ENCODE data around the gene SMPDL3B.
A peak's percentile ranks its signal among the peaks of the same experiment; 100 is the strongest.

The SMPDL3B gene

DNA sequence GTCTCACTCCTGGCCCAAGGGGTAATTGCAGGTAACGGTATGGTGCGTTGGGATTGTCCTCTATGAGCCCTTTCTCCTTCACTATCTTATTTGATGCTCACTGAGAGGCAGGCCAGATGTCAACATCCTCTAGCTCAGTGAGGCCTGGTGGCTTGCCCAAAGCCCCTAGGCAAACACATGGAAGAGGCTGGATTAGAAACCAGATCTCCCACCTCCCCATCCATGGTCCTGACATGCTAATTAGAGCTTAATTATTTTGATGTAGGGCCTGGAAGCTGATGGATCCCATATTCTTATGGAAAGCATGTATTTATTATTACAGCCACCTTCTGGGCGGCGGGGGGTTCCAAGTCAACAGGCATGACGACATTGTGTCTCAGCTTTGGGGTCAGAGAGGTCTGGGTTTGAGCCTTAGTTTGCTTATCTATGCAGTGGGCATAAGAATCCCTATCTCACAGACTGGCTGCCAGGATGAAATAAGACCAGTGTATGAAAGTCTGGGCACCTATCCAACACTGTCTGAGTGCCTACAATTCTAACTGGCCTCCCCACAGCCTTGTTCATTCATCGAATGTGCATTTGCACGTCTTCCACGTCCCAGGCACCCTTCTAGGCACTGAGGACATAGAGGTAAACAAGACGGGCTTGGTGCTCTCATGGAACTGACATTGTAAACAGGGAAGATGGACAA lies 6.2 kb downstream of the SMPDL3B start:
- DNase-seq (ENCODE audit: low read depth, low spot score), result no peak

DNA sequence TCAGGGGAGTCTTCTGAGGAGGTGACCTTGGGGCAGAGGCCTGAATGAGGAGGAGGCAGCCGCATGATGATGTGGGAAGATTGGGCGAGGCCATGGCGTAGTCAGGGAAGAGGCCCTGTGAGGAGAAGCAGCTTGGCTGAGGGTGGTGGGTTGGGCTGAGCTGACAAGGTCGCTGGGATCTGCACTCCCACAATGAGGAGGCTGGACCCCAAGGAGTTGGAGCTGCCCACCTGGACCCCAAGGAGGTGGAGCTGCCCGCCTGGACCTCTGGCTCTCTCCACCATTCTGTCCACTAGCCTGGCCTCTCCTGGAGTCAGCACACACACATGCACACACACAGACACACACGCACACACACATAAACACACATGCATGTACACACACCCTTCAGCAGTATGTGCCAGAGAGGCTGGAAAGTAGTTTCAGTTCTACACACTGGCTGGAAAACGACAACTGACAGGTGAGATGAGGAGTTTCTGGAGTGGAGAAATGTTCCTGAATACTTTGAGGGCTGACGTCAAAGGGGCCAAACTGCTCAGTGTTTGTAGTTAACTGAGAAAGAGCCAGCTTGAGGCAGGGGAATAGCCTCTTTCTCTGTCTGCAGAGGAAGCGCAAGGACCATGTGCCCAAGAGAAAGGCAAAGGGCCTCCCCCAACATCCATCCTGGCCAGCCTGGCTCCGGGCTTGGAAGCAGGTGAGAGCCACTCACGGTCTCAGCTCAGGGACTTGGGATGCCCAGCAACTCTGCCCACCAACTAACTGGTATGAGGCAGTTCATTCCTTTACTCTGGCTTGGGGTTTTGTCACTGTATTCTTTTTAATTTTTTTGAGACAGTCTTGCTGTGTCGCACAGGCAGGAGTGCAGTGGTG lies 7.1 kb downstream of the SMPDL3B start:
- no peak for DNase-seq (ENCODE audit: low read depth, low spot score)

DNA sequence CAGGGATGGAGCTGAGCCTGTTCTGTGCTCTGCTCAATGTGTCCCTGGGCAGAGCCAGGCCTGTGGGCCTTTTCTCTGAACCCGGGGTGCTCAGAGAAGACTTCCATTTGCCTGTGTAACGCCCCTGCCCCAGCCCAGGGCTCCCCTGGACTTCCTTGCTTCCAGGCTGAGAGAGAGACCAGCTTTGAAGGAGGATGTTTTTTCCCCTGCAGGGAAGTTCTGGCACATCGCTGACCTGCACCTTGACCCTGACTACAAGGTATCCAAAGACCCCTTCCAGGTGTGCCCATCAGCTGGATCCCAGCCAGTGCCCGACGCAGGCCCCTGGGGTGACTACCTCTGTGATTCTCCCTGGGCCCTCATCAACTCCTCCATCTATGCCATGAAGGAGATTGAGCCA lies 10.2 kb downstream of the SMPDL3B start:
- DNase-seq (ENCODE audit: low read depth, low spot score), result no peak

DNA sequence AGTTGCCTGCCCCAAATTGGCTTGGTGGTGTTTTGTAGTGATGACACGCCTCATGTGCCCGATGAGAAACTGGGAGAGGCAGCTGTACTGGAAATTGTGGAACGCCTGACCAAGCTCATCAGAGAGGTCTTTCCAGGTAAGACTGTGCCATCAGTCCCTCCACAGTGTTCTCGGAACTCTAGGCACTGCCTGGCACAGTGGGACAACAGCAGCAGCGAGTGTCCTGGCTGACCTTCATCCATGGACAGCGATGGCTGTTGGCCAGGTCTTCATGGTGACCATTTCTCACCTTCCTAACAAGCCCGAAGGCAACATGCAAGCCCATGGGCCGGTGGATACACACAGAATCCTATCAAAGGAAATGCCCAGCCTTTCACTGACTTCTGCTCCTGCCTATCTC lies 14.2 kb downstream of the SMPDL3B start:
- DNase-seq (ENCODE audit: low read depth, low spot score), result no peak

DNA sequence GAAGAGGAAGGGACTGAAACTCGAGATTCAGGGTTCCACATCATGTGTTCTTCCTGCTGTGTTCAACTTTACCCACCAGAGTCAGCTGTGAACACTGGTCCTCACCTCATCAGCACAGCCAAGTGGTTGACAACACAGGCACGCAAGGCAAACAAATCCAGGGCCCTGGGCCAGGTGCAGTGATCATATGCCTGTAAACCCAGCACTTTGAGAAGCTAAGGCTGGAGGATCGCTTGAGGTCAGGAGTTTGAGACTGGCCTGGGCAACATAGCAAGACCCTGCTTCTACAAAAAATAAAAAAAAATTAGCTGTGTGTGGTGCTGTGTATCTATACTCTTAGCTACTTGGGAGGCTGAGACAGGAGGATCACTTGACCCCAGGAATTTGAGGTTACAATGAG lies 16.6 kb downstream of the SMPDL3B start:
- no peak for DNase-seq (ENCODE audit: low read depth, low spot score)

DNA sequence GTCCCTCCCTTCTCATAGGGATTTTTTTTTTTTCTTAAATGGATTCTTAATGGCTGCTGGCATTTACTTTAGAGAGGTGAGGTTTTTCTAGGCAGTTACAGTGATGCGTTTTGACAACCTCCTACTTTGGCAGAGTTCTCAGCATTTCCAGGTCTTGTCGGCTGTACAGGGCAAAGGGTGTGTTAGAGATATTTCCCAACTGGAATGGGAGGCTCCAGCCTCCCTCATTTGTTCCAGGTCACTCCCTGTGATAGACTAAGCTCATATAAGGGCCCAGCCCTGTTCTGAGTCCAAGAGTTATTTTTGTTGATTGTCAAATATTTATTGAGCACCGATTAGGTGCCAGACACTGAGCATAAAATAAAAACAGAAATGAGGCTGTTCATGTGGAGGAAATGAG lies 17.3 kb downstream of the SMPDL3B start:
- no peak for DNase-seq (ENCODE audit: low read depth, low spot score)

DNA sequence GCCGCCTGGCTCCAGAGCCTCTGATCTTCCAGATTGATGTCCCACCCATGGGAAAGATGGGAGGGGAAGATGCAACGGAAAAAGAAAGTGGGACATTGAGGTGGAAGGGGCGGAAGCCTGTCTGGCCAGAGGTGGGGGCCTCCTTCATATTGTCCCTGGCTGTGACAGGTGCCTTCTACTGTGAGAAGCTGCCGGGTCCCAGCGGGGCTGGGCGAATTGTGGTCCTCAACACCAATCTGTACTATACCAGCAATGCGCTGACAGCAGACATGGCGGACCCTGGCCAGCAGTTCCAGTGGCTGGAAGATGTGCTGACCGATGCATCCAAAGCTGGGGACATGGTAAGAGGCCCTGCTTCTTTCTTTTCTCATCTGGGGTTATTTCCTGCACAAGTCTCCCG lies 19.4 kb downstream of the SMPDL3B start:
- DNase-seq (ENCODE audit: low read depth, low spot score), result no peak

DNA sequence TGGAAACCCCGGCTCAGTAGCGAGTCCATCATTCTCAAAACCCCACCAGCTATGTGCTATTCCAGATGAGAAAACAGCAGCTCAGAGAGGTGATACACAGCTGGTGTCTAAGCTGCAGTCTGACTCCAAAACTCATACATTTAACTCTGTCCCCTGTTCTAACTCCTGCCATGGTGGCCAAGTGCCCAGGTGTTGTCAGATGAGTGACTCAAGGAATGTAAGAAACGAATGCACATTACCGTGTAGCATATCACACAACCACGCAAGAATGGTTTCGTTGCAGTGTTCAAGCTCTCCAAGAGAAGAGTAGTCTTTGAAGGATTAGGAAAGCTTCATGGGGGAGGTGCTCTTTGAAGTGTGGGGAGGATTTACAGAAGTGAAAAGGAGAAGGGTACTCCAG lies 20.3 kb downstream of the SMPDL3B start:
- DNase-seq (ENCODE audit: low read depth, low spot score), result no peak

DNA sequence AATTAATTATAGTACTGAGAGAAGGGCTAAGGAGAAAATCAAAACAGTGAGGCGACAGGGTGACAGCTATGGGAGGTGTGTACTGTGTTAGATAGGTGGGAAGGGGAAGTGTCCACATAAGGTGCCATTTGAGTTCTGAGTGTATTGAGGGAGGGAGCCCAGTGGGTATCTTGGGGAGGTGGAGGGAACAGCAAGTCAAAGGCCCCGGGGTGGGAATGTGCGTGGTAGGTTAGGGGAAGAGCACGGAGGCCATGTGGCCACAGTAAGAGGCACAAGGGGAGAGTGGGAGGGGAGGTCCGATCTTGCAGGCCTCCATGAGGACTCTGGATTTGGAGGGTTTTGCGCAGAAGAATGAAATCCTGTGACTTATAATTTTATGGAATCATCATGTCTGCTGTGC lies 22.0 kb downstream of the SMPDL3B start:
- no peak for DNase-seq (ENCODE audit: low read depth, low spot score)

DNA sequence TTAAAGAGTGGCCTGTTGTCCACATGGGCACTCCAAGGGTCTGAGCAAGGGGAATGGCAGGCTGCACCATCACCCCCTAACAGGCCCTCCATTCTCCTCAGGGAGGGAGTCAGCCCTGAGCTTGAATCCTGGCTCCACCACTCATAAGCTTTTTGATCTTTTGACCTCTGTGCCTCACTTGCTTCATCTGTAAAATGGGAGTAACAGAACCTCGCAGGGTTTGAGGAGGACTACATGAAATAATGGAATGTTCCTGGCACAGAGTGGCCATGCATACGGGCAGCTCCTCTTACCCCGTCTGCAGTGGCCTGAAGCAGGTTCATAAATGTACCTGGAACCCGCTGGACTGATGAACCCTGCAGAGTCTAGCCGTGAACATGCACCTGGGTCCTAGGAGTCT lies 22.9 kb downstream of the SMPDL3B start:
- no peak for DNase-seq (ENCODE audit: low read depth, low spot score)

DNA sequence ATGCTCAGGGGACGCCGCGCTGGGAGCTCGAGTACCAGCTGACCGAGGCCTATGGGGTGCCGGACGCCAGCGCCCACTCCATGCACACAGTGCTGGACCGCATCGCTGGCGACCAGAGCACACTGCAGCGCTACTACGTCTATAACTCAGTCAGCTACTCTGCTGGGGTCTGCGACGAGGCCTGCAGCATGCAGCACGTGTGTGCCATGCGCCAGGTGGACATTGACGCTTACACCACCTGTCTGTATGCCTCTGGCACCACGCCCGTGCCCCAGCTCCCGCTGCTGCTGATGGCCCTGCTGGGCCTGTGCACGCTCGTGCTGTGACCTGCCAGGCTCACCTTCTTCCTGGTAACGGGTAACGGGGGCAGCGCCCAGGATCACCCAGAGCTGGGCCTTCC lies 23.7 kb downstream of the SMPDL3B start:
- no peak for DNase-seq (ENCODE audit: low read depth, low spot score)

DNA sequence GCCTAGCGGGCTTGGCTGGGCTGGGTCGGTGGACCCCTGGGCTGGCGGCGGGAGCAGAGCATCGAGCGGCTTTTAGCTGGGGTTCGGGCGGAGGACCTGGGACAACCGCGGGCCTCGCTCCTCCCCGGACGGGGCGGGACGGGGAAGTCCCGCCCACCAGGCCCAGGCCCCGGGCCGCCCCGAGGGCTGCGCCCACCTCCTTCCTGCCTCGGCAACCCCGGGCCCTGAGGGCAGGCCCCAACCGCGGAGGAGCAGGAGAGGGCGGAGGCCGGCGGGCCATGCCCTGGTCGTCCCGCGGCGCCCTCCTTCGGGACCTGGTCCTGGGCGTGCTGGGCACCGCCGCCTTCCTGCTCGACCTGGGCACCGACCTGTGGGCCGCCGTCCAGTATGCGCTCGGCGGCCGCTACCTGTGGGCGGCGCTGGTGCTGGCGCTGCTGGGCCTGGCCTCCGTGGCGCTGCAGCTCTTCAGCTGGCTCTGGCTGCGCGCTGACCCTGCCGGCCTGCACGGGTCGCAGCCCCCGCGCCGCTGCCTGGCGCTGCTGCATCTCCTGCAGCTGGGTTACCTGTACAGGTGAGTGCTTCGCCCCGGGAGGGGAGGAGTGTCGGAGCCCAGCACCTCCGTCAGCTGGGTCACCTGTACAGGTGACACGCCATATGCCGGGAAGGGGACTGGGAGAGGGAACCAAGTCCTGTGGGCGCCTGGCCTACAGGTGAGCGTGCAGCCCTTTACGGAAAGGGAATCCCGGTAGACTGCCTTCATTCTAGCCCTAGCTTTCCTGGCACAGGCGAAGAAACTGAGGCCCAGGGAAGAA lies 25.2 kb downstream of the SMPDL3B start, which contains the start of gene XKR8:
Gene XKR8, plus strand, starts transcription at position 182 of the 812 bp plus-strand sequence. Its CDS starts 97 bp downstream, at position 279.
- DNase-seq (ENCODE audit: low read depth, low spot score), result peak; percentile 42

DNA sequence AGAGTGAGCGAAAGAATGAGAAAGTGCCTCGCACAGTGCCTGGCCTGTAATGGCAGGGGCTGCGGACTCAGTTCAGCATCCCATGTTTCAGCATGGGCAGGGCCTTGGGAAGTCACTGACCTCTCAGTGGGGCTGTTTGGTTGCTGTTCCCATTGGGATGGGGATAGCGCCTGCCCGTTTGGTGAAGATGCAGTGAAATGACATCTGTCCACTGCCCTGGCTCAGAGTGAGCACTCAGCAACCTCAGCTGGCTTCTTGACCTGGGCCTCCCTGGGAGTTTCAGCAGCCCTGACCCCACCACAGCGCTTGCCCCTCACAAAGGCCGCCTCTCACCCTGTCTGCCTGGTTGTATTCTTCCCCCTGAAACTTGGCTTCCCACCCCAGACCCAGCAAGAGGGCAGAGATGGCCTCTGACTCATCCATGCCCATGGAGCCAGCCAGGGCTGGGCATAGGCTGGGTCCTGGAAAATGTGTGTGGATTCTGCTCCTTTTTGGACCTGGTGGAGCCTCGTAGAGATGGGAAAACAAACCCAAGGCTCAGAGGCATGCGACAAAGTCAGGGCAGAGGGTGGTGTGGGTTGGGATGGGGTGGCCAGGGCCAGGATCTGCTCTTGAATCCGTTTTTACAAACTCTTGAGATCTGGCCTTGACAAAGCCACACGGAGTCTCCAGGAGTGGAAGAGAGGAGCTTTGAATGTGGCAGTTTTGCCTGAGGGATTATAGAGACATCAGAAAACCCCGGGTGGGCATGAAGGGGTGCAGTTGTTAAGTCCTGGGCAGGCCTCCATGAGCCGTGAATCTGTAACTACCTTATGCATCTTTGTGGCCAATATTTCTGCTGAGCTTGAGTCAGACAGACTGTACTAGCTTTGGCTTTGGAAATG lies 26.2 kb downstream of the SMPDL3B start:
- DNase-seq (ENCODE audit: low read depth, low spot score), result no peak

DNA sequence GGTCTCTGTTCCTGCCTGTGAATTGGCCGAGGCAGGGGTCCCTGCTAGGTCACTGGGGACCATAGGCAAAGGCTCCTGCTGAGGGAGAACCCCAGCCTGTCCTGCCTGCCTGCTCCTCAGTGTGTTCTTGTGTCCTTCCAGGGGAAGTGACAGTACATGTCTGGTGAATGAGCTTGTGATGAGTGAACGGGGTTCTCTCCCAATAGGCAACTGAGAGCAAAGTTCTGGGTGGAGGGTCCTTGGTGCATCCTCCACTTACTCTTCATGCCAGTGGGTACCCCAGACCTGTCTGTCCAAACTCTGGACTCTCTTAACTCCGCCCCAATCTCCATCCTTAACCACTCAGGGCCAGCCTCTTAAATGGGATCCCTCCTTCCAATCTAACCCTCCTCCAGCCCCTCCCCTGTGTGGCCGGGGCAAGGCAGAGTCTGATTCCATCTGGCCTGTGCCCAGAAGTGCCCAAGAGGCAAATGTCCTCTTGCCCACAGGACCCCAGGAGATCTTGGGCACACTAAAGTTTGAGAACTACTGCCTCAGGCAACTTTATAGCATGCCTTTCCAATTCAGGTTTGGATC lies 26.9 kb downstream of the SMPDL3B start:
- no peak for DNase-seq (ENCODE audit: low read depth, low spot score)

DNA sequence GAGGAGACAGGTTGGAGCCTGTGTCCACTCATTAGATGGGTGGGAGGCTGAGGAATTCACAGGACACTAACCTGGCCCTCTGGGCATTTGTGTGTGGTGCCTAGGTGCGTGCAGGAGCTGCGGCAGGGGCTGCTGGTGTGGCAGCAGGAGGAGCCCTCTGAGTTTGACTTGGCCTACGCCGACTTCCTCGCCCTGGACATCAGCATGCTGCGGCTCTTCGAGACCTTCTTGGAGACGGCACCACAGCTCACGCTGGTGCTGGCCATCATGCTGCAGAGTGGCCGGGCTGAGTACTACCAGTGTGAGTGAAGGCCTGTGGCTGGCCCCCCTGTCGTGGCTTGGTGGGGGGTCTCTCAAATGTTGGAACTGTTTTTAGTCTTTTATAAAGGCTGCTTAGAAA lies 28.6 kb downstream of the SMPDL3B start:
- DNase-seq (ENCODE audit: low read depth, low spot score), result no peak

DNA sequence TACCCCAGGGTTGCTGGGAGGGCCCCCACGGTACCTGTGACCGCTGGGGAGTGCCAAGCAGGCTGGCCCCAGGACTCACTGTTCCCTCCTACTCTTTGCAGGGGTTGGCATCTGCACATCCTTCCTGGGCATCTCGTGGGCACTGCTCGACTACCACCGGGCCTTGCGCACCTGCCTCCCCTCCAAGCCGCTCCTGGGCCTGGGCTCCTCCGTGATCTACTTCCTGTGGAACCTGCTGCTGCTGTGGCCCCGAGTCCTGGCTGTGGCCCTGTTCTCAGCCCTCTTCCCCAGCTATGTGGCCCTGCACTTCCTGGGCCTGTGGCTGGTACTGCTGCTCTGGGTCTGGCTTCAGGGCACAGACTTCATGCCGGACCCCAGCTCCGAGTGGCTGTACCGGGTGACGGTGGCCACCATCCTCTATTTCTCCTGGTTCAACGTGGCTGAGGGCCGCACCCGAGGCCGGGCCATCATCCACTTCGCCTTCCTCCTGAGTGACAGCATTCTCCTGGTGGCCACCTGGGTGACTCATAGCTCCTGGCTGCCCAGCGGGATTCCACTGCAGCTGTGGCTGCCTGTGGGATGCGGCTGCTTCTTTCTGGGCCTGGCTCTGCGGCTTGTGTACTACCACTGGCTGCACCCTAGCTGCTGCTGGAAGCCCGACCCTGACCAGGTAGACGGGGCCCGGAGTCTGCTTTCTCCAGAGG lies 31.8 kb downstream of the SMPDL3B start:
- no peak for DNase-seq (ENCODE audit: low read depth, low spot score)

DNA sequence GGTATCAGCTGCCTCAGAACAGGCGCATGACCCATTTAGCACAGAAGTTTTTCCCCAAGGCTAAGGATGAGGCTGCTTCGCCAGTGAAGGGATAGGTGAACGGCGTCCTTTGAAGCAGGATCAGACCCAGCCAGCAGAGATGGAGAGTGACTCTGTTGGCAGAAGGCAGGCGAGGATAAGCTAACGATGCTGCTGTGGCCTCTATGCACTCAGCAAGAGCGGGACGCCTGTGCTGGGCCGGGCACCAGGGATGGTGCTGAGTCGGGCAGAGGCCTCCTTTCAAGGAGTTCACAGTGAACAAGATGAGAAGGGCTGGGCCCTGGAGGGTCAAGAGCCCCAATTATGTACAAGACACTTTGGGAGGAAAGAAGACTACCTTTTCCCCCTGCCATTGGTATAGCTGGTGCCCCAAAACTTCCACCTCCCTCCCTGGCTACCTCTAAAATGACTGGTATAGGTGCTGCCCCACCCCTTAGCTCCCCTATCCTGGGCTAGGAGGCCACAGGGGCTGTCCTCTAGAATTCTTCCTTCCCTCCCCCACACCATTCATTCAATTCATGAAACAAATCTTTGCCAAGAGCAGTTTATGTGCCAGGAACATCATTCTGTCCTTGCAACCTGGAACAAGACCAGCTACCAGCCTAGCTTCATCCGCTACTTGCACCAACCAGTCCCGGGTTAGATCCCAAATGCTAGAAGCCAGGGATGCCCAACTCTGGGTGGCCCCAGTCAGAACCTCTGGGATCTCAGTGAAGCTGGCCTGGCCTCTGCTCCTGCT lies 32.5 kb downstream of the SMPDL3B start:
- DNase-seq (ENCODE audit: low read depth, low spot score), result no peak

DNA sequence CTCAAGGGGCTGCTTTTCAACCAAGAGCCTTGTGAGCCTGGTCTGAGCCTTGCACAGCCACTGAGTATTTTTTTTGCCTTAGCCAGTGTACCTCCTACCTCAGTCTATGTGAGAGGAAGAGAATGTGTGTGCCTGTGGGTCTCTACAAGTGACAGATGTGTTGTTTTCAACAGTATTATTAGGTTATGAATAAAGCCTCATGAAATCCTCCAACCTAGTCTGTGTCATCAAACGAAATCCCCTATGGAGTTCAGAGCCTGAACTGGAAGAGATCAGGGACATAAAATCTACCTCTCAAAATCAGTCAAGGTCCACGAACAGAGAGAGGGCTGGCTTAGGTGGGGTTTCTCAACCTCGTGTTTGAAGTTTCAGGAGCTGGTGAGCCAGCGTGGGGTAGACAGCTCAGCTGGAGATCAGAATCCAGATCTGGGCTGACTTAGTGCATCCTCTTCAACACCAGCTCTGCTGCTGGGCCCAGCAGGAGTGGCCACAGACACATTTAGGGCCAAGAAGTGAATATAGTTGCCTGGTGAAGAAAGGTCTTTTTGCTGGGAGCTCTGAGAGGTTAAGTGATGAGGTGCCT lies 33.2 kb downstream of the SMPDL3B start:
- no peak for DNase-seq (ENCODE audit: low read depth, low spot score)

DNA sequence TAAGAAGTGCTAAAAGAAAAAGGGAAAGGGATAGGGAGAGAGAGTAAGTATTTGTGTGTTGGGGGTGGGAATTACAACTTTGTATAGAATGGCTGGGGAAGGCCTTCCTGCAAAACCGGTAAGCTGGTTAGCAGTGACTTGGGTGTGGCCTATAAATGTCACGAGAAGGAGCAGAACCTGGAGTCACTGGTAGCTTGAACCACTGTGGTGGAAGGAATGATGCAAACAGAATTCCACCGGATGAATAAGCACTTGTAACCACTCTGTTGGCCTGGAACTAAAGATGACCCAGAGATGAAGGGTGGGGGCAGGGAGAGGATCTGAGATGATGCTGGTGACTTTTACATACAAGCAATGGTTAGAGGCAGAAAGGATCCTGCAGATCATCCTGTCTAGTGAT lies 33.9 kb downstream of the SMPDL3B start:
- DNase-seq (ENCODE audit: low read depth, low spot score), result no peak

Measured in iPS DF 19.7 (cell line).